HG03064 (cell line): Measurements from ENCODE around the gene KRTAP5-5.
"Not testable (repeated sequence)": the region's sequence is repeated elsewhere in the genome, so short reads cannot be mapped to it uniquely, and the experiment has no call there.

ENCODE experiments used
- ATAC-seq: cut with Tn5 transposase; IDR thresholded peaks from one replicate; pipeline ENCODE4 v1.9.1; 2021; ENCODE audit warnings: low read depth; ENCODE audit not compliant: unreplicated experiment

Gene KRTAP5-5

GRCh38 chr11:1654388-1655167, 25.0 kb downstream of the KRTAP5-5 start:
- ATAC-seq = no peak

- ATAC-seq = no peak
Observed at GRCh38 chr11:1655168-1656060, 25.8 kb downstream of the KRTAP5-5 start.

- ATAC-seq = no peak
Observed at GRCh38 chr11:1656061-1656441, 26.5 kb downstream of the KRTAP5-5 start.

- ATAC-seq = no peak
Observed at GRCh38 chr11:1656670-1657069, 27.1 kb downstream of the KRTAP5-5 start.

- no peak for ATAC-seq
Observed at GRCh38 chr11:1659506-1659905, 29.9 kb downstream of the KRTAP5-5 start.

GRCh38 chr11:1660111-1660867, 30.7 kb downstream of the KRTAP5-5 start:
- no peak for ATAC-seq

- ATAC-seq = not testable (repeated sequence)
Observed at GRCh38 chr11:1661454-1662269, 32.1 kb downstream of the KRTAP5-5 start.

- ATAC-seq = not testable (repeated sequence)
Observed at GRCh38 chr11:1662699-1663283, 33.2 kb downstream of the KRTAP5-5 start.

- no peak for ATAC-seq
Observed at GRCh38 chr11:1665313-1665712, 35.7 kb downstream of the KRTAP5-5 start.

GRCh38 chr11:1667121-1667850, 37.7 kb downstream of the KRTAP5-5 start:
- no peak for ATAC-seq

- ATAC-seq = no peak
Observed at GRCh38 chr11:1667906-1668305, 38.3 kb downstream of the KRTAP5-5 start.

- no peak for ATAC-seq
Observed at GRCh38 chr11:1668911-1669473, 39.4 kb downstream of the KRTAP5-5 start.

- no peak for ATAC-seq
Observed at GRCh38 chr11:1669546-1670218, 40.1 kb downstream of the KRTAP5-5 start.

- not testable (repeated sequence) for ATAC-seq
Observed at GRCh38 chr11:1670457-1670856, 40.9 kb downstream of the KRTAP5-5 start.

- no peak for ATAC-seq
Observed at GRCh38 chr11:1670905-1671371, 41.4 kb downstream of the KRTAP5-5 start.

GRCh38 chr11:1671658-1672057, 42.1 kb downstream of the KRTAP5-5 start:
- no peak for ATAC-seq

GRCh38 chr11:1672613-1673350, 43.2 kb downstream of the KRTAP5-5 start:
- no peak for ATAC-seq
